Stimulated activated CD8-positive, alpha-beta memory T cell treated with anti-CD3 and anti-CD28 coated beads, Interleukin-12 subunit alpha, Interleukin-12 subunit beta, amount 100 ng/mL, for 1 hour (primary cell): Measurements from ENCODE around the gene VSTM2B.
"Not testable (repeated sequence)": the region's sequence is repeated elsewhere in the genome, so short reads cannot be mapped to it uniquely, and the experiment has no call there.

Source experiments
- DNase-seq: peaks from one replicate; pipeline ENCODE4 v3.0.0-alpha.2; 2020; ENCODE audit warnings: low read depth

The VSTM2B gene

DNA sequence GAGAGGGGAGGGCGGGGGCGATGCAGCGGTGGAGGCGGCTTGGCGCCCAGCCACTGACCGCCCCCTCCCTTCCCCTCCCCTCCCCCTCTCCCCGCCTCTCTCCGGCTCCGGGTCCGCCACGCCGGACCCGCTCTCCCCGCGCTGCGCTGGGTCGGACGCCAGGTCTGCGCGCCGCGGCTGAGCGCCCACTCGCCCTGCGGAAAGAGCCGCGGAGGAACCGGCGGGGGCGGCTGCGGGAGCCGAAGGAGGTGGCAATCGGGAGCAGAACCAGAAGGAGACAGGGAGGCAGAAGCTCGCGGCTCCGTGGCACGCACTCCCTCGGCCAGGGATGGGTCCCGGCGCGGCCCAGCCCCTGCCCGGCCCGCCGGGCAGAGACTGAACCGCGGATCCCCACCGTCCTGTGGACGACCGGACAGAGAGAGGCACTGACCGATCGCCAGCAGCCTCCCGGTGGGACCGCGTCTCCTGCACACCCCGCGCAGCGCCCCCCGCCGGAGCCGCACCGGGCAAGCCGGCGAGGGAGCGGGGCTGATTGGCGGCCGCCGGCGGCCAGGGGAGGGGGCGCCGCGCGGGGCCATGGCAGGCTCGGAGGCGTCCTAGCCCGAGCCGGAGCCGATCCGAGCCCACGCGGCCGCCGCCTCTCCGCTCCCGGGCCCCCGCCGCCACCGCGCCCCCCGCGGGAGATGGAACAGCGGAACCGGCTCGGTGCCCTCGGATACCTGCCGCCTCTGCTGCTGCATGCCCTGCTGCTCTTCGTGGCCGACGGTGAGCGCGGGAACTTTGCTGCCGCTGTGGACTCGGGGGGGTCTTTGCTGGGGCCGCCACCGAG lies at the start of gene VSTM2B:
VSTM2B (plus strand) TSS at position 94 of the 829 bp plus-strand sequence; CDS start at position 684, 590 bp downstream.
- no peak for DNase-seq

DNA sequence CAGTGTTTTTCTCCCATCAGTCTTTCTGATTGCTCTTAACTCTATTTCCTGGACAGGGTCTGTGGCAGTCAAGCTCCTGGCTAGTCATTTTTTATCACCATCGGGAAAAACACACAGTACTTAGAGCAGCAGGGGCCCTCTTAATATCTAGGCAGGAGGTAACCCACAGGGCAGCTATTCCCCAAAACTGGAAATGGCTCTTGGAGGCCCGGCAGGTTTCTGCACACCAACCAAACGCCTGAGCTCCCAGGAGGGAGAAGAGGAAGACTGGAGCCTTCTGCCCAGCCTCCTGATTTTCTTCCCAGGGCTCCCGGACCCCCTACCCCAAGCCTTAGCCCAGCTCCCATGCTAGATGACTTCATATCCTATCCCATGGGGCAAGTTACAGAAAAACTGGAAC lies 49.3 kb upstream of the VSTM2B start:
- no peak for DNase-seq

DNA sequence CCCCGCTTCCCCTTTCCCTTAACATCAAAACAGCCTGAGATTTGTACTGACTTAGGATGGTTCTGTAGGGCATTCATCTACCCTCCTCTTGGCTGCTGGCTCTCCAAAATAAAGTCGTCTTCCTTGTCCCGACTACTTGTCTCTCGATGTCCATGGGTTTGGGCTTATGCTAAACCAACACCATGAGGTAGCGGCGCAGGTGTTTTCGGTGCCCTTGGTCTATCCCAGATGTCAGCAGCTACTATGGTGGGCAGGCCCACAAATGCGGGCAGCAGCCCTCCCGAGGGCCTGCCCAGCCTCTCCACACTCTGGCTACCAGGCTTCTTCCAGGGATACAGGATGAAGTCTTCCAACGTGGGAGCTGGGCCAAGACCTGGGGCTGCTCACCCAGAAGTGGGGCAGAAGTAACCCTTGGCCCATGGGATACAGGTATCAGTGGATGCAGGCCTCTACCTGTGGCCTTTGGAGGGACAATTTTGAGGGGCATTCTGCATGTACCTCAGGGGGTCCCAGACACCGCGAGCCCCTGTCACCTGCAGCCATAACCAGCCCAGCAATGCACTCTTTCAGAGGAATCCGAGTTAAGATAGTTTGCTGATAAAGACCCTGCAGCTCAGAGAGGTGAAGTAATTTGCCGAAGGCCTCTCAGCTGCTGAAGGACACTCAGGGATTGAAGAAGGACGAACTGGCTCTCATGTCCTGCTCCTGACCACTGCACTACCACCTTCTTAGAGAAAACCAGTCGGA lies 47.8 kb upstream of the VSTM2B start:
- DNase-seq: no peak

DNA sequence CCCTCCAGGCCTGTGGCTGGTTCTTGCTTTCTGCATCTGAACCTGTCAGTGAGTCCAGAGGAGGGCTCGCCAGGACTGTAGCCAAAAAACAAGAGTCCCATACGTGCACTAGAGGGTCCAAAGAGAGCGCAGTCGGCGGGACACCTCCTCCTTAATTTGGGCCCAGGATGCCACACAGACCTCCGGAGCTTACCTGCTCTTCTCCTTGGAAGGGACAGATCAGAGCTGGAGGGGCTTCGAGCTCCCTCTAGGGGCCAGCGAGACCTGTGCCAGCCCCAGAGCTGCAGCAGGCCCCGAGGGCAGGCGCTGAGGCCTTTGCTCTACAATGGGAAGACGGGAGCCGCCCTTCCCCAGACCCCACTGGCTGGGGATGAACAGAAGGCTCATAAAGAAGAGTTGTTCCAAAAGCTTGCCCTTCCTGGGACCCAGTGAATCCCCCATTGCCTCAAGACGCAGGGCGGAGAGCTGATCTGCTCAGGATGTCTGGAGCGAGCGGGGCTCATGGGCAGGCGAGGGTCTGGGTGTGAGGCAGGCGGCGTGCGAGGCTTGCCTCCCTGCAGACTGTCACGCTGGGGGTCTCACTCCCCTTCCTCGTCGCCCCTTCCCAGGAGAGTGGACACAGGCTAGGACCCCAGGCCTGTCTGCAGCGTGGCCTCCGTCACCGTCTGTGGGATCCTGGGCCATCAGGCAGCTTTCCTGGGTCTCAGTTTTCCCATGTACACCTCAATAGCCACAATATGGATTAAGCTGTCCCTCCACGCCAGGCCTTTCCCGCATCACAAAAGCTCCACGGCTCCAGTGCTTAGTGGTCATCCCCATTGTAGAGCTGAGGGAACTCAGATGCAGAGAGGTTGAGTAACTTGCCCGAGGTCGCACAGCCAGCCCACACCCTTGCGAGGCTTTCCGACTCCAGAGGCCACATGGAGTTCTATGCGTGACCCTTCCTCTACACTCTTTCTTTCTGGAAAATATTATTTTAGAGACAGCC lies 46.9 kb upstream of the VSTM2B start:
- DNase-seq: no peak

DNA sequence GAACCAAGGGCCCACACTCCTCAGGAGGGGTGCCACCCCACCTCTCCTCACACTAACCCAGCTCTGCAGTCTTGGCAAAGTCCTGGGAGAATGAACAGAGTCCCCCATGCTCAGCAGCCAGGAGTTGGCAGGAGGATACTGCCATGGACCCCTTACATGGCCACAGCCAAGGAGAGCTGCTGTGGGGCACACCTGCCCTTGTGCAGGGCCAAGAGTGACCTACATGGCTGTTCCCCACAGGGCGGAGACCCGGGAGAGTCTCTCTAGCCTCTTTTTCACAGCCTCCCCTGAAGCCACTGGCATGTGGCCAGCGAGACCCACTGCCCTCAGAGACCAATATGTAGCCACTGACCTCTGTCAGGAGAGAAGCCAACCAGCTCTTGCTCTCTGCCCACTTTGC lies 45.9 kb upstream of the VSTM2B start:
- DNase-seq: no peak

DNA sequence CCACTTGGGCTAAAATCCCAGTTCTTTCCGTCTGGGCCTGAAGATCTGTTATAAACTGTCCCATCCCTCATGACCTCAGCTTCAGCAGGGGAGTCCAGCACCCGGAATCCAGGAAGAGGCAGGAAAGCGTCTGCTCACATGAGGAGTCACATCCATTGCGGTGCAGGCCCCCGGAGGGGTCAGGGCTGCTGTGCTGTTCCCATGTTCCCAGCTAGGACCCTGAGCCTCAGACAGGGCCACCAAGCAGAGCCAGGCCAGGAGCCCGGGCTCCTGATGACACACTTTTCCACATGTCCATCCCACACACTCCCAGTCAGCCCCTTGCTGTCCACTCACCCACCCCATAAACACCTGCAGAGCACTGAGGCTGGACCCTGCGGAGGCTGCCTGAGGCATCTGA lies 45.3 kb upstream of the VSTM2B start:
- no peak for DNase-seq

DNA sequence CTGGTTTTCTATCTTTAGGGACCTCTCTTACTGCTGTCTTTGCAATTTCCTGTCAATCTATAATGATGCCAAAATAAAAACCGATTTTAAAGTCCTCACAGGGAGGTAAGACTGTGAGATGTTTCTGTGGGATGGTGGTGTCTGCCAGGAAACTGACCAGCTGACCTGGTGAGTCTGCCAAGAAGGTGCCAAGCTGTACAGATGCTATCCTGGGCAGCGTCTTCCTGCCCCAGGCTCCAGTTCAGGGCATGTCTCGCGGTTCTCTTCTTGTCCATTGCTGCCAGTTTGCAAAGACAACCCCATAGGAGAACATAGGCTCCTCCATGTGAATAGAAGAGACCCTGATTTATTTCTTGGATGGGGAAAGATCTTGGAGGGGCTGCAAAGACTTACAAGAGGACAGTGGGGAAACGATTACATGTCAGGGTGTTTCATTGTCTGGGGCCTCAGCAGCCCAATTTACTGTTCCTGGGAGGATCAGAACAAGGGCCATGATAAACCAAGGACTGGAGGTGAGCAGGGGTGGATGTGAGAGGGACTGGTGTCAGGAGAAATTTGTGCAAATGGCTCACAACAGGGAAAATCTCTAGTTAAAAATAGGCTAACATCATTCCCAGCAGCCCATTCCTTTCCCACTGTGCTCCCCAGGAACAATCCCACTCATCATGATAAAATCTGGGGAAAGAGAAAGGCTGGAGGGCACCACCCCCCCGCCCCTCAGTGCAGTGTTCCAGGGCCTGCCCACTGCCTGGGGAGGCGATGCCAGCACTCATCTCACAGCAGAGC lies 42.7 kb upstream of the VSTM2B start:
- DNase-seq: no peak

DNA sequence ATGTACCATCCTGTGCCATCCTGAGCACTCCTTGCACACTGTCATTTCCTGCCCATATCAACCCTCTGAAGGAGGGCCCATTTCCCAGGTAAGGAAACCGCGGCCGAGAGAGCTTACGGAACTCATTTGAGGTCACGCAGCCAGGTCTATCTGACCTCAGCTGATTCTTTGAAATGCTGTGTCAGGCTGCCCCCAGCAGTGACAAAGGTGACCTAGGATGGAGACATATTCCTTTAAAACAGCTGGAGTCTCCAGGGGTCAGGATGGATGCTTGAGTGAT lies 42.2 kb upstream of the VSTM2B start:
- DNase-seq: no peak

DNA sequence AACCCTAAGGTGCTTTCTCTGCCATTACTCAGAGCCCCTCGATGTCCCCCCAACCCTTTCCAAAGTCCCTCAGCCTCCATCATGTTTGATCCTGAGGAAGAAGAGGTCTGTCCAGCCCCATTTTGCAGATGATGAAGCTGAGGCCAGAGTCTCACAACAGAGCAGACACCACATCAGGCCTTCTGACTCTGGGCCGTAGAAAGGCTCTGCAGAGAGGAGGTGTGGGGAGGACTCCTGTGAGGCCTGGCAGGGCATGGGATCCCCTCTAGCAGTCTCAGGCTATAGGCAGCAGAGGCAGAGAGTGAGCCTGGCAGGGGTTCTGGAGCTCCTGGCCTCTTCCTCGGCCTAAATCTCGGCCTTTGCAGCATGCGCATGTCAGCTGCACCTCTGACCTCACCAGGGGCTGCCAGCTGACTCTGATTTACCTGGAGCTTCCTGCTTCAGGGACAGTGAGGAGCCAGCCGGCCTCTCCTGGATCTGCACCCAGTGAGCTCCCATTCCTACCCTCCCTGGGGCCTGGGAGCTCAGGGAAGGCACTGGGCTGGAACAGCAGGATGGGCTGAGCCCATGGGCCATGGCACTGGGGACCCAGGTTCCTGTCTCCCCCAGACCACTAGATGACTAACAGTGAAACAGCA lies 41.7 kb upstream of the VSTM2B start:
- DNase-seq: no peak

DNA sequence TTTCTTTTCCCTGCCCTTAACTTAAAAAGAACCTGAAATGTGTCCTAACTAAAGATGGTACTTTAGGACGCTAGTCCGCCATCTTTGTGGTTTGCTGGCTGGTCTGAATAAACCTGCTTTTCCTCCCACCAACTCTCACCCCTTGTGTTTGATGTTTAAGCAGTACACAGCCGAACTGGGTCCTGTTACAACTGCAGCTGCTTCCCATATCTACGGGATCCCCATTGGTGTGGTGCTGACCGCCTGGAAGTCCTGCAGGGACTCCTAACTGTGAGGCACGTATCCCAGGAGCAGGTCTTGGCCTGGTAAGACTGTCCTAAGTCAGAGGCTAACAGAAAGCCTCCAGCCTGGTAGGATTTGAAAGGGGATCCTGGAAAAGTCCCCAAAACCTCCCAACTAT lies 40.9 kb upstream of the VSTM2B start:
- DNase-seq: no peak

DNA sequence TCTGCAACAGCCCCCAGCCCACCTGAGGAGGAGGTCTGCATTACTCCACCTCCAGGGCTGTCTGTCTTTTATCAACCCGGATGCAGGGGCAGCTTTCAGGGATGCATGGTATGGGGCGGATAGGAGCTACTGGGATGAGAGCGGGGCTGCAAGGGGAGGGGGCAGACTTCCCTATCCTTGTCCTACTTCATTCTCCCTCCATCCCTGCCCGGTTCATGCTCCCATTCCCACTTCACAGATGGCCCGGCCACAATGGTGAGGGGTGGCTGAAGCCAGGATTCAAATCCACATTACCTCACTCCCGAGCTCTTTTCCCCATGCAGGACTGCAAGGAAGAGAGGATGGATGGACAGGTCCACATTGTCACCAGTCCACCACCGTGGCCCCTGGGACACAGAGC lies 40.5 kb upstream of the VSTM2B start:
- no peak for DNase-seq

DNA sequence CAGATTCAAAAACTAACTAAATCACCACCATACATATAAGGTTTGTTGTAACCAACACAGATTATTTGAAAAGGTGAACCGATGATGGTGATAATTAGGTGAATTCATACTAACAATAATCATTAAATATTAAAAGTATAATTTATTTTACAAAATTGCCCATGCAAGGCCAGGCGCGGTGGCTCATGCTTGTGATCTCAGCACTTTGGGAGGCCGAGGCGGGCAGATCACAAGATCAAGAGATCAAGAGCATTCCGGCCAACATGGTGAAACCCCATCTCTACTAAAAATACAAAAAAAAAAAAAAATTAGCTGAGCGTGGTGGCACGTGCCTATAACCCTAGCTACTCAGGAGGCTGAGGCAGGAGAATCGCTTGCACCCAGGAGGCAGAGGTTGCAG lies 38.8 kb upstream of the VSTM2B start:
- not testable (repeated sequence) for DNase-seq

DNA sequence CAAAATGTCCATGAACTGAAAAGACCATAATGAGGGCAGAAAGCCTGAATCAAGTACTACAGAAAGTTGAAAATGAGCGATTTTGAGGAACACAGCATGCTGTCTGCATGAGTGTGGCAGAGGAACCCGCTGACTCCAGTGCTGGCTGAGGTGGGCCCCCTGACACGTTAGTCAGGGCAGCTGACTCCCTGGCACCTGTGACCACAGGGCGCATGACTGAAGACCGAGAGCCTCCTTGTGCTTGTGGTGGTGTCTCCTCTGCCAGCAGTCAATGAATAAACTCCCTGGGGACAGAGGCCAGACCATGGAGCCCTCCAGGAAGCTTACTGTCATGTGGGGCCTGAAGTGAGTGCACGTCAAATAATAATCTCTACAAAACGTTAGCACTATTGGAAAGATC lies 38.4 kb upstream of the VSTM2B start:
- DNase-seq: no peak

DNA sequence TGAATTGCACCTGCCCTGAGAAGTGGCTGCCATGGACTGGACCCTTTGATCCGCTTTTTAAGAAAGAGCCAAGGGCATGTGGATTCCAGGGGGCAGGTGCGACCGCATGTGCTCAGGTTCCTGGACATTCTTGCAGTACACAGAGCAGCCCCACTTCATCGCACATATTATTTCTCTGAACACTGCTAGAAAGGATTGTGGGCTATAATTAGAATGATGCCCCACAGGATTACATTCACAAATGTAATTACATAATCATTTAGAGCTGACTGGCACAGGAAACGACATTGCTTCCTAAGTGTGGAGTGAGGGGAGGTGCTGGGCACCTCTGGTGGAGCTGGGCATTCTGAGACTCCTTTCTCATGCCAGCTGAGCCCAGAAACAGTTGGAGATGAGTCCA lies 37.5 kb upstream of the VSTM2B start:
- no peak for DNase-seq

DNA sequence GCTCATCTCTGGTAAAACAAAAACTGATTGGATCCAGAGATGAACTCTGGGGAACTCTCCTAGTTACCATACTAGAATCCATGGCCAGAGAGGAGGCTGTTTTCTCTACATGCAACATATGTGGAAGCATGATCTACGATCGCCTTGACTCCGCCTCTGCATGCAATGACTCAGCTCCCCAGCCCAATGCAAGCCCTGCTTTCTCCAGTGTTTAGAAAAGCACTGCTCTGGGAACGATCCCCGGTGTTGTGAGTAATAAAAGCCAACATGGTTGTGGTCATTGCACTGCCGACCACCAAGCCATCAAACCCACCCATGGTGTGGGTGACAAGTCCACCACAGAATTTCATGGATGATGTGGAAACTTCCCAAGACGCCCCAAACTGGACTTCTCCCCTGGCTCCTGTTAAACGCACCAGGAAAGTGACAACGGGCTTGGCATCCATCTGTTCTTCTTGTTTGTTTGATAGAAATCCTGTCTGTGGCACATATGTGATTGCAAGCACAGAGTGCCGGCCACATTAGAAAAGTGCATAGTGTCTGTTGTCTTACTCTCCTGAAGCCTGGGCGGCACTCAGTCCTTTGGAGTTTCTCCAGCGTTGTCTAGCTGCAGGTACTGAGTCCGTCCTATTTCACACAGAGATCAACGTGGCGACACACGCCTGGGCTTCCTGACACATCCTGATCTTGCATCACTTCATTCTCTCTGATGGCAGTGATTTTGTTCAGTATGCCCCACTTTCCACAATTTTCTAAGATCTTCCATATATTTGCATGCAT lies 36.4 kb upstream of the VSTM2B start:
- no peak for DNase-seq

DNA sequence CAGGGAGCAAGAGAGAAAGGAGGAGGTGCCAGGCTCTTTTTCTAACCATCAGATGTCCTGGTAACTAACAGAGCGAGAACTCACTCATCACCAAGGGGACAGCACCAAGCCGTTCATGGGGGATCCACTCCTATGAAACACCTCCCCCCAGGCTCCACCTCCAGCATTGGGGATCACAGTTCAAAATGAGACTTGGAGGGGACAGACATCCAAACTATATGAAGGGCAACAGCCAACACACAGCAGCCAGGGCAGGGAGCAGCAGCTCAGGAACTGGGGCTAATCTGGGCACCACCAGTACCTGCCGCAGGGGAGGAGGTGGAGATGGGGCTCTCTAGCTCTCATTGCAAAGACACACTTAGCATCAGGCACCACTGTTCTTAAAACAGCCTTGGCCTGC lies 34.3 kb upstream of the VSTM2B start:
- DNase-seq: no peak

DNA sequence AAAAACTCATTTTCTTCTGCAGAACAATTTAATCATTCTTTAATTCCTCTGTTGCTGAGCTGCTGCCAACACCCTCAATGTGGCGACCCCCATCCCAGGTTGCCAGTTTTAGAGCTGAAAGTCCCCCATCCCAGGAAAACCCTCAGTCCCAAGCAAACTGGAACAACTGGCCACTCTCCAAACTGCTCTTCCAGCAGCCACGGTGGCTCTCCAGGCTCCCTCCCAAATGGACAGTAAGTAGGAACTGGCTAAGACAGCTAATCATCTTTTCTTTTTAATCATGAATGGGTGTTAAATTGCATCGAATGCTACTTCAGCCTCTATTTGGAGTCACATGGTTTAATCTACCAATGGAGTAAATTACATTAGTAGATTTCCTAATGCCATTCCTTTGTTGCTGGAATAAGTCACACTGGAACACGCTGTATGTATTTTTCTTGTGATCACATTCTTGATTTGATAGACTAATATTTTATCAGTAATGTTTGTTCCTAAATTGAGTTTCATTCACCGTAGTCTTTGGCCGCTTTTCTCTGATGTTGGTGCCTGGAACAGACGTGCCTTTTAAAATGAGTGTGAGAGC lies 33.7 kb upstream of the VSTM2B start:
- DNase-seq: no peak

DNA sequence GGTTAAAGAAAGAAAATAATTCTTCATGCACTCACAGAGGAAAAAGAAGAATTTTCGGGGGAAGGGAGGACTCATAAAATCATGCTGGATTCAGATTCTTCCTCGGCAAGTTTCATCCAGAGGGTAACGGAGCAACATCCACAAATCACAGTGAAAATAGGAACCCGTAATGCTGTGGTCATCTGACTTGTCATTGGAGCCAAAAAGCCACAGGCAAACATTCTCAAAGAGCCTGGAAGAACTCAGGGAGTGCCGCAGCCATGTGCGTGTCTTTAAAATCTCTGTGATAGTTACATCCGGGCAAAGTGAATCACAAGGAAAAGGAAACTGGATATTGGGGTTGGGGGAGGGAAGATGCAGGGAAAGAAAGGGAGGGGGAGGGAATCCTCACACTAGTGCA lies 33.0 kb upstream of the VSTM2B start:
- no peak for DNase-seq

DNA sequence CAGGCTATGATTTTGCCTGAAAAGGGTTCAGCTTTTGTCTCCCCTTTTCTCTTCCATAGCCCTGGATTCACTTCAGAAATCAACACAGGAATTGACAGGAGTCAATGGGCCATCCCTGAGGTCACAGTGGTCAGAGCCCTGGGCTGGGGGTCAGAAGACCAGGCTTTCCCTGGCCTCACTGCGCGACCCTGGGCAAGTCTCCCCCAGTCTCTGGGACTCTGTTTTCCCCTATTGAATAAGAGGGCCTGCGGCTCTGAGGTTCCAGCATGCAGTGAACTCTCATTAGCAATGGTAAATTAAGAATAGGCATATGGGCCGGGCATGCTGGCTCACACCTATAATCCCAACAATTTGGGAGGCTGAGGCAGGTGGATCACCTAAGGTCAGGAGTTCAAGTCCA lies 30.7 kb upstream of the VSTM2B start:
- DNase-seq: no peak

DNA sequence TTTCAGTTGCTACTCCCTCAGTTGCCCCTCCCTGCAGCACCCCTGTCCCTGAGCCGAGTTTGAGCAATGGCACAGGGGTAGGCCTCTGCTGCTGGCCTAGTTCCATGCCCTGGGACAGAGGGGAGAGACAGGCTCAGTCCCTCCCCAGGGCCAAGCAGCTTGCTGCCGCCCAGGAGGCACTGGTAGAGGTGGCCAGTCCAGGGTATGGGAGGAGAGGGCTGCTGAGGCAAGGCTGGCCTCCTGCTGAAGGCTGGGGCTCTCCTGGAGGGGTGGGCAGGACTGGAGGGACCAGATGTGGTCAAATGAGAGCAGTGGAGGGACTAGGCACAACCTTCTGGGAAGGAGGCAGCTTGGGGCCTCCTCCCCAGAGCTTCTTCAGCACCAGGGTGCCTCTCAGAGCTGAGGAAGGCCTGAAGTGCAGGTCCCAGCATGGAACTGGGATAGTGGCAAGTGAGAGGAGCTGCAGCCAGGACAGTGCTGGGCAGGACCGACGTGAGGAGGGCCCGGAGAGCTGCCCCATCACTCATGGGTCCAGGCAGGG lies 29.8 kb upstream of the VSTM2B start:
- no peak for DNase-seq
